ENCODE measurements around the gene UBAP1L.

UBAP1L gene

DNA sequence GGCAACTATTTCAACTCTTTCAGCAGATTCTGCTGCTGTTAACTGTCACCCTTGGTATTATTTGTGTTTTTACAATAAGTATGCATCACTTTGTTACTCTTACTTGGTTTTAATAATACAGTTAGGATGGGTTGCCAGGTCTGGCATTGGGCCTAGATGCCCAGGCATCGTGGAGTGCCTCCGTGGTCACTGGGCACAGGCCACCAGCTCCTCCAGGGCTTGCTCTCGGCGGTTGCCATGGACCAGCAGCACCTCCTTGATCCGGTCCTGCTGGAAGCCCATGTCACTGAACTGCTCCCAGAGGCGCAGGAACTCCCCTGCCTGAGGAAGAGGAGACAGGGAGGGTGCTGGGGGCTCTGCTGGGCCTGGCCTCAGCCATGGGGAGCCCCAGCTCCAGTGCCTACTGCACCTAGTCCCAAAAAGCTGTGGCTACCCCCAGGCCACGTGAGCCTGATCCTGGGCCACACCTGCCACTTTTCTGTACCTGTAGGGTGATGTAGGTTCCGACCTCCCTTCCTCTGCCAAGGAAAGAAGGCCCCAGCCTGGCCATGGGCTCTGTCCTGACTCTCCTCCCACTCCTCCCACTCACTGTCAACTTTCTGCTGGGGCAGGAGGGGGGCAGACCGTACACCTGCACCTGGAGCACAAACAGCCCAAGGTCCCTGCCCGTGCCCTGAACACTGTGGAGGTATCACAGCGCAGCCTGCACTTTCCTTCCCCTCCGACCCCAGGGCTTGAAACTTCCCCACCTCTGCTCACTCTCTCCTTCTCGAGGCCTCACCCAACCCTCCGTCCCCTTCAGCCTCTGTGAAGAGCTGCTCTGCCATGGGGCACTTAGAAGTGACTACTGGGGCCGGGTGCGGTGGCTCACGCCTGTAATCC is 21.8 kb downstream of the UBAP1L start:
- TF ChIP-seq CTCF (IDR thresholded peaks at IDR 0.05; ENCODE audit: control insufficient read depth, insufficient read depth, low read depth, low read length, missing control alignments) = no peak
- no peak for DNase-seq (ENCODE audit: low read depth)
- H3K4me3 ChIP-seq (ENCODE audit: control insufficient read depth, low read depth, low read length) = no peak overlapping the region

GRCh38 chr15:65091946-65092770 is 22.8 kb downstream of the UBAP1L start:
- no peak for DNase-seq (ENCODE audit: low read depth)
- no peak for TF ChIP-seq CTCF (IDR thresholded peaks at IDR 0.05; ENCODE audit: control insufficient read depth, insufficient read depth, low read depth, low read length, missing control alignments)
- no peak overlapping the region for H3K4me3 ChIP-seq (ENCODE audit: control insufficient read depth, low read depth, low read length)

GRCh38 chr15:65089206-65089824 is 25.7 kb downstream of the UBAP1L start:
- TF ChIP-seq CTCF (IDR thresholded peaks at IDR 0.05; ENCODE audit: control insufficient read depth, insufficient read depth, low read depth, low read length, missing control alignments) = no peak
- no peak for DNase-seq (ENCODE audit: low read depth)
- H3K4me3 ChIP-seq (ENCODE audit: control insufficient read depth, low read depth, low read length) = no peak overlapping the region

DNA sequence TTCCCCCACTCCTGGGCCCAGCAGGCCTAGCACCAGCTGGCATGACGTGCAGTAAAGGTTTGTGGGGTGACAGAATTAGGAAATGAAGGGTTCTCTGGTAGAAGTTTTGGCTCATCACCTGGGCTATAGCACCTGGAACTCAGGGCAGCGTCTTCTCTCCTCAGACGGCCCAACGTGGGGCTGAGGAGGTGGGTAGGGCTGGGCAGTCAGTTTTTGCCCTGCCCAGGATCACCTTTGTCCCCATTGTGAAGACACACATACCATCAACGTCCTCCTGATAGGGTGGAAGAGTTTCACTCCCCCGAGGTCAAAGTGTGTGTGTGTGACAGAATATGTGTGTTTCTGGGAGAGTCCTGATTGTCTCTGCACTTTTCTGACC is 26.4 kb downstream of the UBAP1L start:
- no peak overlapping the region for H3K4me3 ChIP-seq (ENCODE audit: control insufficient read depth, low read depth, low read length)
- no peak for TF ChIP-seq CTCF (IDR thresholded peaks at IDR 0.05; ENCODE audit: control insufficient read depth, insufficient read depth, low read depth, low read length, missing control alignments)
- no peak for DNase-seq (ENCODE audit: low read depth)

DNA sequence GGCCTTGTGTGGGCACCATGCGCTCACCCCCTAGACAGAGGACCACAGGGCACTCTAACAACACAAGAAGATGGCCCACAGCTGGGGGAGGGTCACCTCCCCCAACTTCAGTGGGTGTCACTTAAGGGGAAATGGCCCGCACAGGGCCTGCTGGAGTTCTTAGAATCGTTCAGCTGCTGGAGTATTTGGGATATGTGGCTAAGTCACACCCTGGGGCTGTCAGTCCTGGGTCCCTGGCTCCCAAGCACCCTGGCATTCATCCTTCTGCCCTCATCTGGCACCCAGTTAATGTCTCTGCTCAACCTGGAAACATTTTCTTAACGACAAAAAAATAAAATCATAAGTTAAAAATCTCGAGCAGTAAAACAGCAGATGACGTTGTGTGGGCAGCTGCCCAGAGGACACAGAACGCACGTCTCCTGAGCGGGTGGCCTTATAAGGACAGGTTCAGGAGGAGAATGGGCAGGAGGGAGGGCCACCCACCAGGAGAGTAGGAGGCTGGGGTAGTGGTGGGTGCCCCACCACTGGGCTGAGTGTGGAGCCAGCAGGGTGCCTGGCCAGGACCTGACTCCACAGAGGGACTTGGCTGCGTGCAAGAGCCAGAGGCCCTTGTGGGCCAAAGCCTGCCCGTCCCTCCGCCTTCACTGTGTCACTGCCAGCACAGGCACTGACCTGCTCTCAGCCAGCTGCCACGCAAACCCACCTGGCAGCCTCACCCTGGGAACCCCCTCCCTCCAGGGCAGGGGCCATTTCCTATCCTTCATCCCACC is 26.9 kb downstream of the UBAP1L start:
- no peak for DNase-seq (ENCODE audit: low read depth)
- no peak overlapping the region for H3K4me3 ChIP-seq (ENCODE audit: control insufficient read depth, low read depth, low read length)
- TF ChIP-seq CTCF (IDR thresholded peaks at IDR 0.05; ENCODE audit: control insufficient read depth, insufficient read depth, low read depth, low read length, missing control alignments) = no peak

GRCh38 chr15:65087411-65087810 is 27.6 kb downstream of the UBAP1L start:
- no peak for TF ChIP-seq CTCF (IDR thresholded peaks at IDR 0.05; ENCODE audit: control insufficient read depth, insufficient read depth, low read depth, low read length, missing control alignments)
- no peak overlapping the region for H3K4me3 ChIP-seq (ENCODE audit: control insufficient read depth, low read depth, low read length)
- no peak for DNase-seq (ENCODE audit: low read depth)
